Body of pancreas (tissue), 4 donors: ENCODE data around the gene ARGLU1. TPM values are rescaled to one million over a fixed set of nuclear protein-coding genes. Genes with fewer than 3 reads are reported as not detected.

Experiments
- ATAC-seq: fragments of 150-250 bp; one replicate; pipeline ENCODE4 v1.9.1; 2016
- DNase-seq, 4 donors: peaks; one replicate each; pipeline ENCODE4 v3.0.0-alpha.2; 2019
- H3K27ac ChIP-seq, 4 donors: fragments of 200-600 bp; sonication (generic); 1 replicate in 3 of 4; 2 replicates in 1 of 4; pipeline versions ENCODE4 v1.5.1 to v1.6.1; 2016 to 2019; ENCODE audit warnings: mild to moderate bottlenecking in 1 of 4, mixed read lengths in 1 of 4, moderate library complexity in 1 of 4
- H3K27me3 ChIP-seq, 2 donors: fragments of 200-600 bp; sonication (generic); one replicate each; pipeline ENCODE4 v1.6.0; 2016; ENCODE audit warnings: mild to moderate bottlenecking in 1 of 2
- H3K36me3 ChIP-seq, 2 donors: fragments of 200-600 bp; sonication (generic); replicated peaks in 1 of 2; 2 replicates each; pipeline ENCODE4 v1.5.1; 2016; ENCODE audit warnings: low read depth in 2 of 2; ENCODE audit not compliant: insufficient read depth in 1 of 2
- H3K4me1 ChIP-seq: fragments of 200-600 bp; sonication (generic); one replicate; pipeline ENCODE4 v1.6.0; 2016
- H3K4me3 ChIP-seq, 2 donors: fragments of 200-600 bp; sonication (generic); 1 replicate in 1 of 2; 2 replicates in 1 of 2; pipeline ENCODE4 v1.5.1; 2016 to 2019
- H3K9me3 ChIP-seq, 3 donors: fragments of 200-600 bp; sonication (generic); 1 replicate in 2 of 3; 2 replicates in 1 of 3; pipeline ENCODE4 v1.5.1; 2016
- CTCF ChIP-seq, 7 experiments: fragments of 450-650 bp in 4 of 7; fragments of 200-600 bp in 3 of 7; sonication (generic) in 3 of 7; IDR thresholded peaks; one replicate each; pipeline ENCODE4 v1.5.1; 2016 to 2019; ENCODE audit warnings: antibody characterized with exemption in 7 of 7
- POLR2A ChIP-seq, 3 donors: fragments of 450-650 bp; IDR thresholded peaks; one replicate each; pipeline ENCODE4 v1.6.1; 2016; ENCODE audit warnings: antibody characterized with exemption in 3 of 3, mild to moderate bottlenecking in 2 of 3
- WGBS, 2 donors: methylation state at CpG; one replicate each; pipeline ENCODE4 v1.1.5; 2017; 5-methylcytosine and 5-hydroxymethylcytosine counted together
- intact Hi-C: fragments of 100-400 bp; cut with DNase I; formaldehyde crosslinking; loops from one replicate; pipeline ENCODE4 v1.15.1; 2023
- total RNA-seq, 2 donors: library from RNA; depleted of rRNA; stranded (reverse); fragments of >200 nt; gene quantifications; one replicate each; pipeline ENCODE4 v1.1.0, GENCODE V29; 2016

Gene ARGLU1
- total RNA-seq, 2 donors from 2014 or later, result 76.8 to 86.9 TPM

DNA sequence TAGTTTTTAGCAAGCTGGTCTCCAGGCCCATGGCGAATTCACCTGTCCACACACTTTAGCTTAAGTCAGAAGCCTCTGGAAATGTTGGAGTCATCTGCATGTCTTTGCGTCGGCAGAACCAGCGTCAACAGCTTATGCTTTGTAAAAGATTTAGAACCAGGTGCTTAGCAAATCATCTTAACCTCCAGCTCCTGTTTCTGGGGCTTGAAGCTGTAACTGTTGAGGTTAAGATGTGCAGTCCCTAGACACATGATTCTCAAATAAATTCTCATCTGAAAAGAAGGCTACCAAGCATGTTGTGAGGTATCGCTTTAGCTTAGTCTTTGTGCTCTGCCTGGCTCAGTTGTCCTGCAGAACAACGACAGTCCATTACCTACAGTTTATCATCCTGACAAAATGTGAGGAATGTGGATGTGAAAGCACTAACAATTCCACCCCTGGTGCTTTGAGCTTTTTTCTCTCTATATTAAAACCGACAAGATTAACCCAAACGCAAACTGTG is 36.9 kb downstream of the ARGLU1 start:
- Histone ChIP-seq H3K4me3 (no peak overlapping the region), H3K27me3 (no peaks in the 10 kb centered on the region), H3K36me3 (no peaks in the 10 kb centered on the region), H3K4me1 (peaks cover 18% of the 10 kb centered on the region), H3K9me3 (no peaks in the 10 kb centered on the region), H3K27ac (no peak overlapping the region)
- intact Hi-C loops, result no loop called here
- DNase-seq (no peak), ATAC-seq (no peak)
- TF ChIP-seq CTCF (IDR thresholded peaks at IDR 0.05) (no peak), POLR2A (IDR thresholded peaks at IDR 0.05) (no peak)
- WGBS, 2 donors, result 70 to 77% methylated on average over 8 of the region's 8 CpGs

DNA sequence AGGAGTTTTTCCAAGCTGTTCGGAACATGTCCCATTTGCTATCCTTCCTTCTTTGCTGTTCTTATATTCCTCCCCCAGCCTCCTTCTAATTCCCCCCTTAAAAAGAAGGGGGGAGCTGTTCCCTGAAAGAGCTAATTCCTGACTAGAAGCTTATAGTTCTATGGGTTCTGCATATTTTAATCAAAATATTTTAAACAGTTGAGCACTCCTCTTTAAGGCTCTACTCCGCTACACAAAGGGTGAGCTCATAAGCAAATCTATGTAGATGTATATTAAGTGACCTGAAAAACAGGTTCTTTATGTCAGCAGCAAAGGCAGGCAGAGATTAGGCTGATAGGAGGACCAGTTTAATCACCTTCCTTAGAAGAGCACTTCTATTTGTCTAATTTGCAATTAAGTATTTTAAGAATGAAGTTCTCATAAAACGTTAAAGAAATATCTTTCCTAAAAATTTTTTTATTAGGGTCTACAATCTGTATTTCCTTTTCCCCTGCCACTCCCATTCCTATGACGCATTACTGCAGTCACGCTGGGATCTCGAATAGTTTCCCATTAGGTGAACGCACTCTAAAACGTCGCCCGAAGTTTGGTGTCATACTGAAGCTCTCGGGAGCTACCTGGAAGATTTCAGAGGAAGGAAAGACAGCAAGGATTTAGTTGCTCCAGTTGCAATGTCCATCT is 37.6 kb downstream of the ARGLU1 start:
- Histone ChIP-seq H3K4me3 (no peak overlapping the region), H3K36me3 (no peaks in the 10 kb centered on the region), H3K4me1 (peaks cover 17% of the 10 kb centered on the region), H3K9me3 (no peaks in the 10 kb centered on the region), H3K27ac (no peak overlapping the region), H3K27me3 (no peaks in the 10 kb centered on the region)
- intact Hi-C loops, result no loop called here
- no peak for ATAC-seq
- TF ChIP-seq POLR2A (IDR thresholded peaks at IDR 0.05) (no peak), CTCF (IDR thresholded peaks at IDR 0.05) (no peak)
- WGBS, 2 donors, result 75 to 78% methylated on average over 11 of the region's 11 CpGs
- no peak for DNase-seq

DNA sequence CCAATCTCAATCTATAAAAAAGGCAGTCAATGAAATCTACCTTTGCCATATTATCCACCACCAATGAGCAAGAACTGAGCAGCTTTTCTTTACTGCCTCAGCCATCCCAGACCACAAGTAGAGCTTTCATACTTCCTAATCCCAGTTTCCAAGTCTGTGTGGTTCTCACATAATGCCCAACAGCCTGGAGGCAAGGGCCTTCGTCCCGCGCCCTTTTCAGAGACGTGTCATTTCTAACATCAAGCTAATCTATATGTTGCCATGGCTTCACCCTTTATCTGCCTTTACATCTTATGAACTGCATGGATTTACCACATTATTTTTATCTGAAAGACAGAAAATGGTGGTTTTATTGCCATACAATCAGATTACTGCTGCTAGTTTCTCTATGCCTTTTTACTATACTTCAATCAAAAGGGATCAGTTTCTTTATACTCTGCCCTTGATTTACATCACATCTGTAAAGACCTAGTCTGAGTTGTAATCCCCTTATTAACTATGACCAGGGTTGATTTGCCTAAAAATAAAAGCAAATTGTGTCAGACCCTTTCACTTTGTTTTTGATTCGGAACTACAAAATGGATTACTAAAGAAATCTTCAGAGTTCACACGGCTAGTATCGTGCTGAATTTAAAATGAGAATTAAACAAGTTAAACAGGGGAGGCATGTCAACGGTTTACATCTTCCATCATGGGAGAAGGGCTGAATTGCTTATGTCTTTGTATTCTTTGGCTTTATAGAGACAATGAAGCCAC is 38.3 kb downstream of the ARGLU1 start:
- H3K4me3 ChIP-seq, result no peak overlapping the region
- H3K4me1 ChIP-seq, result peaks cover 17% of the 10 kb centered on the region
- no peaks in the 10 kb centered on the region for H3K9me3 ChIP-seq
- no peak overlapping the region for H3K27ac ChIP-seq
- no peaks in the 10 kb centered on the region for H3K27me3 ChIP-seq
- ATAC-seq (no peak), DNase-seq (no peak)
- 78 to 82% methylated on average over 8 of the region's 8 CpGs for WGBS, 2 donors
- intact Hi-C loops, result loop anchor here (10.0 kb wide), 2 partner anchors 445 to 1125 kb away; no protein-coding TSS in a partner anchor
- TF ChIP-seq CTCF (IDR thresholded peaks at IDR 0.05) (no peak), POLR2A (IDR thresholded peaks at IDR 0.05) (no peak)
- no peaks in the 10 kb centered on the region for H3K36me3 ChIP-seq

GRCh38 chr13:106528718-106529414 is 39.1 kb downstream of the ARGLU1 start:
- H3K27ac ChIP-seq, result no peak overlapping the region
- DNase-seq (no peak), ATAC-seq (no peak)
- H3K36me3 ChIP-seq, result no peaks in the 10 kb centered on the region
- H3K27me3 ChIP-seq, result no peaks in the 10 kb centered on the region
- intact Hi-C loops, result loop anchor here (10.0 kb wide), 2 partner anchors 444 to 1124 kb away; no protein-coding TSS in a partner anchor
- H3K9me3 ChIP-seq, result no peaks in the 10 kb centered on the region
- WGBS, 2 donors, result 90 to 96% methylated on average over 7 of the region's 7 CpGs
- no peak overlapping the region for H3K4me3 ChIP-seq
- TF ChIP-seq POLR2A (IDR thresholded peaks at IDR 0.05), result no peak
- TF ChIP-seq CTCF (IDR thresholded peaks at IDR 0.05), result no peak
- peaks cover 12% of the 10 kb centered on the region for H3K4me1 ChIP-seq
